ENCODE data around the gene MAN1C1.

- TF ChIP-seq CTCF (IDR thresholded peaks at IDR 0.05; ENCODE audit: insufficient read depth, low read length, poor library complexity, severe bottlenecking) (no peak), EZH2phosphoT487 (conservative IDR thresholded peaks at IDR 0.05; ENCODE audit: low read length) (no peak)
These were observed 48.0 kb downstream of the MAN1C1 start for GRCh38 chr1:25664357-25665199.
